HepG2 (cell line): Measurements from ENCODE around the gene PLEKHM2. TPM values are rescaled to one million over a fixed set of nuclear protein-coding genes. Genes with fewer than 3 reads are reported as not detected.

ENCODE experiments used
- ATAC-seq: fragments of 200-7000 bp; cut with Tn5 transposase; 3 replicates; pipeline ENCODE4 v1.9.1; 2020; ENCODE audit warnings: mild to moderate bottlenecking, moderate library complexity
- BruUV-seq: library from RNA; stranded (reverse); fragments of 400-500 nt; replicated peaks from 2 replicates; lab custom pipeline; 2021; lab: Mats Ljungman, UMichigan
- CTCF ChIA-PET: fragments of 300-600 bp; formaldehyde crosslinking; extraction: SDS; loops from one replicate; lab custom pipeline; 2021; ENCODE audit warnings: low total read pairs, inconsistent platforms, low intra/inter-chr PET ratio; lab: Yijun Ruan, JAX
- POLR2A ChIA-PET: fragments of 350-600 bp; sonication (Branson Sonifier 250); formaldehyde crosslinking; loops from one replicate; lab custom pipeline; 2020; ENCODE audit warnings: antibody characterized with exemption, inconsistent platforms; lab: Yijun Ruan, JAX
- DNase-seq: peaks from one replicate; pipeline ENCODE4 v3.0.0-alpha.2; 2015; ENCODE audit warnings: low spot score
- FAIRE-seq: peaks from 3 replicates; lab custom pipeline; 2011; peaks lifted over from hg19 to GRCh38; lab: Jason Lieb, UNC
- H2AFZ ChIP-seq: one replicate; pipeline ENCODE4 v1.6.1; 2011; ENCODE audit warnings: low read length, inconsistent platforms
- H3K27ac ChIP-seq: fragments of 300-600 bp; 3 replicates; pipeline ENCODE4 v1.8.0; 2011; ENCODE audit warnings: mixed run types, mild to moderate bottlenecking, mixed read lengths, low read length, inconsistent platforms; ENCODE audit not compliant: insufficient read depth; ENCODE audit errors: extremely low read length
- H3K27me3 ChIP-seq, 2 experiments: fragments of 200-600 bp in 1 of 2; 2 replicates in 1 of 2; 3 replicates in 1 of 2; pipeline versions ENCODE4 v1.6.0 to v1.8.0; 2011; ENCODE audit warnings: low read length in 2 of 2, mild to moderate bottlenecking in 2 of 2, moderate library complexity in 2 of 2, inconsistent platforms in 1 of 2; ENCODE audit not compliant: insufficient read depth in 2 of 2, control insufficient read depth in 1 of 2
- H3K36me3 ChIP-seq, 2 experiments: fragments of 200-600 bp in 1 of 2; replicated peaks in 1 of 2; 2 replicates in 1 of 2; 3 replicates in 1 of 2; pipeline versions ENCODE4 v1.5.1 to v1.8.0; 2011; ENCODE audit warnings: low read length in 2 of 2, inconsistent platforms in 1 of 2; ENCODE audit not compliant: insufficient read depth in 2 of 2, control insufficient read depth in 1 of 2
- H3K4me1 ChIP-seq: 2 replicates; pipeline ENCODE4 v1.5.1; 2012; ENCODE audit warnings: low read length, inconsistent platforms; ENCODE audit not compliant: insufficient read depth
- H3K4me2 ChIP-seq: 2 replicates; pipeline ENCODE4 v1.6.0; 2011; ENCODE audit warnings: low read depth, low read length, inconsistent platforms
- H3K4me3 ChIP-seq, 3 experiments: fragments of 200-600 bp in 1 of 3; sonication (generic), shearing (Covaris generic) in 1 of 3; replicated peaks in 1 of 3; 2 replicates each; pipeline ENCODE4 v1.5.1; 2011 to 2016; ENCODE audit warnings: low read length in 3 of 3, inconsistent platforms in 2 of 3, low read depth in 2 of 3, mild to moderate bottlenecking in 2 of 3, control low read depth in 1 of 3, mixed read lengths in 1 of 3; ENCODE audit not compliant: insufficient read depth in 1 of 3
- H3K79me2 ChIP-seq: one replicate; pipeline ENCODE4 v1.6.1; 2011; ENCODE audit warnings: low read length, inconsistent platforms; ENCODE audit not compliant: insufficient read depth
- H3K9ac ChIP-seq: 2 replicates; pipeline ENCODE4 v1.6.0; 2011; ENCODE audit warnings: mild to moderate bottlenecking, low read depth, low read length, inconsistent platforms; ENCODE audit not compliant: insufficient read depth
- H3K9me3 ChIP-seq: 2 replicates; pipeline ENCODE4 v1.5.1; 2012; ENCODE audit warnings: mild to moderate bottlenecking, low read length
- H4K20me1 ChIP-seq: 2 replicates; pipeline ENCODE4 v1.6.0; 2011; ENCODE audit warnings: inconsistent platforms, mild to moderate bottlenecking, low read length, moderate library complexity; ENCODE audit not compliant: insufficient read depth
- AGO1 ChIP-seq: fragments of 200-400 bp; formaldehyde crosslinking; IDR thresholded peaks from 2 replicates; pipeline ENCODE4 v1.6.1; 2017; ENCODE audit warnings: mild to moderate bottlenecking, low read depth, low read length, moderate library complexity; ENCODE audit not compliant: poor library complexity, severe bottlenecking
- FOXJ3 ChIP-seq: sonication (generic); formaldehyde crosslinking; IDR thresholded peaks from 2 replicates; pipeline ENCODE4 v1.4.0; 2020; ENCODE audit warnings: missing genetic modification reagents, mild to moderate bottlenecking, borderline replicate concordance
- IKZF4 ChIP-seq: sonication (generic); formaldehyde crosslinking; IDR thresholded peaks from 2 replicates; pipeline ENCODE4 v1.5.1; 2020; ENCODE audit warnings: borderline replicate concordance, mild to moderate bottlenecking, low read depth, missing genetic modification reagents; ENCODE audit errors: not compliant biosample characterization
- MED1 ChIP-seq: sonication (generic); formaldehyde crosslinking; IDR thresholded peaks from 2 replicates; pipeline ENCODE4 v1.4.0; 2020; ENCODE audit warnings: missing genetic modification reagents
- PCBP2 ChIP-seq: fragments of 200-400 bp; formaldehyde crosslinking; optimal IDR thresholded peaks from 2 replicates; pipeline ENCODE3; 2018; ENCODE audit warnings: low read length, low read depth; ENCODE audit not compliant: poor library complexity, severe bottlenecking
- POLR2A ChIP-seq, 2 experiments: IDR thresholded peaks; 2 replicates each; pipeline ENCODE4 v1.6.1; 2011; ENCODE audit warnings: low read depth in 2 of 2, low read length in 2 of 2, mild to moderate bottlenecking in 1 of 2, moderate library complexity in 1 of 2; ENCODE audit not compliant: insufficient read depth in 1 of 2
- RAD21 ChIP-seq: fragments of 450-650 bp; formaldehyde crosslinking; IDR thresholded peaks from 2 replicates; pipeline ENCODE4 v1.5.0; 2020; ENCODE audit warnings: mild to moderate bottlenecking
- RAD51 ChIP-seq: fragments of 450-650 bp; IDR thresholded peaks from 2 replicates; pipeline ENCODE4 v1.6.1; 2016; ENCODE audit warnings: borderline replicate concordance
- STAG1 ChIP-seq: sonication (generic); formaldehyde crosslinking; IDR thresholded peaks from 2 replicates; pipeline ENCODE4 v1.4.0; 2020; ENCODE audit warnings: missing genetic modification reagents
- ZBTB49 ChIP-seq: sonication (generic); formaldehyde crosslinking; IDR thresholded peaks from 2 replicates; pipeline ENCODE4 v1.4.0; 2020; ENCODE audit warnings: missing genetic modification reagents, borderline replicate concordance
- ZBTB8A ChIP-seq: sonication (generic); formaldehyde crosslinking; IDR thresholded peaks from 2 replicates; pipeline ENCODE4 v1.4.0; 2020; ENCODE audit warnings: mild to moderate bottlenecking, low read depth, missing genetic modification reagents, borderline replicate concordance
- ZC3H13 ChIP-seq: sonication (generic); formaldehyde crosslinking; IDR thresholded peaks from 2 replicates; pipeline ENCODE4 v1.8.1; 2023; ENCODE audit warnings: mild to moderate bottlenecking, missing genetic modification reagents, moderate library complexity
- ZNF383 ChIP-seq: sonication (generic); formaldehyde crosslinking; IDR thresholded peaks from 2 replicates; pipeline ENCODE4 v1.4.0; 2020; ENCODE audit warnings: missing genetic modification reagents, mild to moderate bottlenecking, borderline replicate concordance
- ZNF597 ChIP-seq: sonication (generic); formaldehyde crosslinking; IDR thresholded peaks from 2 replicates; pipeline ENCODE4 v1.5.0; 2020; ENCODE audit warnings: missing genetic modification reagents
- ZNF691 ChIP-seq: sonication (generic); formaldehyde crosslinking; IDR thresholded peaks from 2 replicates; pipeline ENCODE4 v1.4.0; 2020; ENCODE audit warnings: missing genetic modification reagents, low read depth, mild to moderate bottlenecking, borderline replicate concordance
- ZNF780A ChIP-seq: sonication (generic); formaldehyde crosslinking; IDR thresholded peaks from 2 replicates; pipeline ENCODE4 v1.8.0; 2022; ENCODE audit warnings: mild to moderate bottlenecking, missing genetic modification reagents, moderate library complexity
- WGBS: methylation state at CpG from one replicate; pipeline ENCODE4 v1.1.6; 2017; ENCODE audit warnings: low lambda C conversion rate; 5-methylcytosine and 5-hydroxymethylcytosine counted together
- in situ Hi-C: cut with HindIII; loops from 2 replicates; pipeline ENCODE4 v1.10.0; 2017; ENCODE audit warnings: low pct_unique_long_range_greater_than_20kb; ENCODE audit not compliant: extremely low pct_ligation_motif_present
- intact Hi-C: fragments of 100-400 bp; cut with micrococcal nuclease; formaldehyde crosslinking; loops from one replicate; pipeline ENCODE4 v1.10.0; 2022; ENCODE audit not compliant: unreplicated experiment
- polyA plus RNA-seq, 8 experiments: library from polyadenylated mRNA; depleted of rRNA in 3 of 8; stranded (reverse) in 7 of 8; unstranded in 1 of 8; fragments of >200 nt; fragmentation: Illumina TruSeq in 4 of 8; extraction: Trizol in 4 of 8; gene quantifications; 2 replicates each; pipeline versions ENCODE4 v1.2.1 to v1.2.3, GENCODE V29; 2011 to 2016; ENCODE audit warnings: low read depth in 4 of 8, missing spikeins in 1 of 8, mixed read lengths in 1 of 8; ENCODE audit not compliant: insufficient read depth in 1 of 8
- total RNA-seq, 5 experiments: library from RNA; depleted of rRNA; stranded (reverse); fragments of >200 nt; fragmentation: Illumina TruSeq; extraction: Trizol; gene quantifications; 2 replicates each; pipeline ENCODE4 v1.2.3, GENCODE V29; 2016; ENCODE audit warnings: low read depth in 1 of 5

PLEKHM2 gene
- total and polyA plus RNA-seq, 2 of the 13 experiments (the other 11 are each of a cell fraction or from before 2014, with no cell fraction given) = 16.5 to 27.3 TPM

- TF ChIP-seq IKZF4 (CRISPR knock-in tag) = no peak
- no peak for TF ChIP-seq ZNF780A (CRISPR knock-in tag)
- TF ChIP-seq STAG1 (CRISPR knock-in tag) = peak; percentile 21; the same call in 1 of the 2 replicates
Observed at GRCh38 chr1:15719381-15720120, 35.4 kb downstream of the PLEKHM2 start (continued).

- ATAC-seq = no peak
- Histone ChIP-seq H3K79me2 (no peaks in the 10 kb centered on the region), H3K9ac (no peak overlapping the region), H4K20me1 (no peaks in the 10 kb centered on the region), H3K4me1 (peaks cover 12% of the 10 kb centered on the region; the same call in 1 of the 2 replicates), H3K4me2 (no peak overlapping the region), H3K9me3 (no peaks in the 10 kb centered on the region), H3K4me3 (no peak overlapping the region), H2AFZ (no peak overlapping the region), H3K36me3 (peaks cover 23 to 50% of the 10 kb centered on the region in 2 experiments), H3K27ac (no peak overlapping the region), H3K27me3 (no peaks in the 10 kb centered on the region)
- DNase-seq = no peak
- no peak for FAIRE-seq
- BruUV-seq = no TSS peak
- ChIA-PET CTCF (no interaction called here), POLR2A (no interaction called here)
- 94% methylated on average over 3 of the region's 3 CpGs for WGBS
- intact Hi-C loops = no loop called here
- in situ Hi-C loops = no loop called here
- TF ChIP-seq RAD51 = no peak
- no peak for TF ChIP-seq ZNF691 (CRISPR knock-in tag)
- no peak for TF ChIP-seq RAD21 (CRISPR knock-in tag)
- TF ChIP-seq PCBP2 = no peak
- no peak for TF ChIP-seq AGO1
- TF ChIP-seq ZNF597 (CRISPR knock-in tag) = no peak
- TF ChIP-seq FOXJ3 = no peak
- TF ChIP-seq ZBTB49 (CRISPR knock-in tag) = no peak
- TF ChIP-seq ZBTB8A (CRISPR knock-in tag) = no peak
- no peak for TF ChIP-seq ZC3H13 (CRISPR knock-in tag)
- no peak for TF ChIP-seq MED1 (CRISPR knock-in tag)
- TF ChIP-seq POLR2A (IDR thresholded peaks at IDR 0.05; ENCODE audit: insufficient read depth in 1 of 2, low read depth in 2 of 2, low read length in 2 of 2) = no peak
- TF ChIP-seq ZNF383 (CRISPR knock-in tag) = no peak
Observed at GRCh38 chr1:15720861-15721260, 36.7 kb downstream of the PLEKHM2 start.
